Pancreas (tissue), 10 donors: ENCODE data around the gene CD99L2. TPM values are rescaled to one million over a fixed set of nuclear protein-coding genes. Genes with fewer than 3 reads are reported as not detected.

Experiments
- ATAC-seq, 4 donors: fragments of 200-7000 bp; cut with Tn5 transposase; one replicate each; pipeline versions ENCODE4 v1.8.0 to v1.9.1; 2020; ENCODE audit warnings: mild to moderate bottlenecking in 4 of 4, moderate library complexity in 4 of 4
- DNase-seq, 6 donors: peaks; one replicate each; pipeline ENCODE4 v3.0.0-alpha.2; 2020
- FAIRE-seq: peaks from 2 replicates; lab custom pipeline; 2012; peaks lifted over from hg19 to GRCh38; lab: Jason Lieb, UNC
- H3K27ac ChIP-seq, 4 donors: fragments of 200-600 bp; sonication (generic); 1 replicate in 3 of 4; 2 replicates in 1 of 4; pipeline versions ENCODE4 v1.5.0 to v1.8.0; 2020
- H3K27me3 ChIP-seq, 4 donors: fragments of 200-600 bp; one replicate each; pipeline ENCODE4 v1.8.0; 2021
- H3K36me3 ChIP-seq, 3 donors: fragments of 200-600 bp; sonication (generic) in 1 of 3; one replicate each; pipeline versions ENCODE4 v1.5.0 to v1.8.0; 2020 to 2021
- H3K4me1 ChIP-seq, 3 donors: fragments of 200-600 bp; one replicate each; pipeline ENCODE4 v1.8.0; 2021
- H3K4me3 ChIP-seq, 4 donors: fragments of 200-600 bp; sonication (generic) in 2 of 4; one replicate each; pipeline versions ENCODE4 v1.5.0 to v1.8.0; 2020 to 2021
- H3K9me3 ChIP-seq, 4 donors: fragments of 200-600 bp; one replicate each; pipeline ENCODE4 v1.8.0; 2021
- WGBS, 2 donors: extraction: QIAGEN DNeasy Blood & Tissue Kit; methylation state at CpG; one replicate each; pipeline ENCODE4 v1.1.7; 2013; 5-methylcytosine and 5-hydroxymethylcytosine counted together
- intact Hi-C, 3 donors: fragments of 100-400 bp; cut with DNase I; formaldehyde crosslinking; loops; one replicate each; pipeline versions ENCODE4 v1.11.1 to v1.14.2; 2022
- polyA plus RNA-seq, 2 donors: library from polyadenylated mRNA; stranded (reverse); fragments of 200-250 nt; gene quantifications; one replicate each; pipeline ENCODE4 v1.2.3, GENCODE V29; 2013
- total RNA-seq, 6 donors: library from RNA; stranded (reverse); fragmentation: NEBNext Ultra II Directional in 4 of 6; extraction: Animal tissue kit (Norgen Biotek cat#: 25700) in 4 of 6; gene quantifications; one replicate each; pipeline versions ENCODE4 v1.2.1 to v1.2.4, GENCODE V29; 2021 to 2023
- TF ChIP-seq, protein P1 (sequence below), 4 donors: fragments of 200-600 bp; sonication (generic) in 3 of 4; IDR thresholded peaks; one replicate each; pipeline versions ENCODE4 v1.5.0 to v1.8.0; 2021; ENCODE audit warnings: antibody characterized with exemption in 4 of 4
- donor health status: healthy with polysubstance abuse.
- donor health status: DM: no; HTN: no; CAD: no; lungs with moderate emphysema.
- donor health status: DM: no; HTN: no; CAD: no.
- donor health status: control.
- donor health status: control.
- donor health status: Bipolar disorder and iron deficiency.
- donor health status: DM: yes; HTN: yes; CAD: no.
- donor health status: DM: no; HTN: no; CAD: no.
- donor health status: DM: no; HTN: no; CAD: no.
- donor health status: DM: yes; HTN: yes; CAD: no.

CD99L2 gene
- total and polyA plus RNA-seq, 8 donors: 10.4 to 25.1 (median 16.2) TPM

DNA sequence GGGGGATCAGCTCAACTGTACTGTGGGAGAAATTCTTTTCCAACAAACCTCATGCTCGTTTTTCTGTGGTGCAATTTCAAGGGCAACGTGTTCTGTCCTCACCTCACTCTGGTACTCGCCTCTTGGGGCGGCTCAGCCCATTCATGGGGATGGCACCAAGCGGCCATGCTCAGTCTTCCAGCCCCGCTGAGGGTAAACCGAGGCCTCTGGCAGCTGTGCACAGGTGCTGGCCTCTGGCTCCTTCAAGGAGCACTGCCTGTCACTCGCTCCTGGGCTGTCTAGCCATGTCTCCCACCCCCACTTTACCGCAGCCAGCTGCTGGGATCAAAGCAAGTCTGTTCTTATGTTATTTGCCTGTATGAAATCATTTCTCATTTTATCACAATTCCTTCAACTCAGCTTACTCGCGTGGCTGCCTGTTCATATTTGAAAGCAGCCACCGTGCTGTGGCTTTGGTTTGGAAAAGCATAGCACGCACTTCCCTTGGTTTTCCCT lies 135.1 kb downstream of the CD99L2 start:
- TF ChIP-seq, protein P1, sequence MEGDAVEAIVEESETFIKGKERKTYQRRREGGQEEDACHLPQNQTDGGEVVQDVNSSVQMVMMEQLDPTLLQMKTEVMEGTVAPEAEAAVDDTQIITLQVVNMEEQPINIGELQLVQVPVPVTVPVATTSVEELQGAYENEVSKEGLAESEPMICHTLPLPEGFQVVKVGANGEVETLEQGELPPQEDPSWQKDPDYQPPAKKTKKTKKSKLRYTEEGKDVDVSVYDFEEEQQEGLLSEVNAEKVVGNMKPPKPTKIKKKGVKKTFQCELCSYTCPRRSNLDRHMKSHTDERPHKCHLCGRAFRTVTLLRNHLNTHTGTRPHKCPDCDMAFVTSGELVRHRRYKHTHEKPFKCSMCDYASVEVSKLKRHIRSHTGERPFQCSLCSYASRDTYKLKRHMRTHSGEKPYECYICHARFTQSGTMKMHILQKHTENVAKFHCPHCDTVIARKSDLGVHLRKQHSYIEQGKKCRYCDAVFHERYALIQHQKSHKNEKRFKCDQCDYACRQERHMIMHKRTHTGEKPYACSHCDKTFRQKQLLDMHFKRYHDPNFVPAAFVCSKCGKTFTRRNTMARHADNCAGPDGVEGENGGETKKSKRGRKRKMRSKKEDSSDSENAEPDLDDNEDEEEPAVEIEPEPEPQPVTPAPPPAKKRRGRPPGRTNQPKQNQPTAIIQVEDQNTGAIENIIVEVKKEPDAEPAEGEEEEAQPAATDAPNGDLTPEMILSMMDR (IDR thresholded peaks at IDR 0.05): no peak
- H3K27me3 ChIP-seq: no peaks in the 10 kb centered on the region
- no peak for FAIRE-seq
- no peaks in the 10 kb centered on the region for H3K36me3 ChIP-seq
- no peak for DNase-seq
- no peak overlapping the region for H3K4me3 ChIP-seq
- no peak for ATAC-seq
- intact Hi-C loops: loop anchor here in 1 of 3 donors (10.0 kb wide), 1 partner anchor 321 kb away; no protein-coding TSS in a partner anchor
- H3K4me1 ChIP-seq: no peaks in the 10 kb centered on the region
- WGBS, 2 donors: 74 to 83% methylated on average over 13 of the region's 13 CpGs
- H3K9me3 ChIP-seq: no peaks in the 10 kb centered on the region
- H3K27ac ChIP-seq: no peak overlapping the region

DNA sequence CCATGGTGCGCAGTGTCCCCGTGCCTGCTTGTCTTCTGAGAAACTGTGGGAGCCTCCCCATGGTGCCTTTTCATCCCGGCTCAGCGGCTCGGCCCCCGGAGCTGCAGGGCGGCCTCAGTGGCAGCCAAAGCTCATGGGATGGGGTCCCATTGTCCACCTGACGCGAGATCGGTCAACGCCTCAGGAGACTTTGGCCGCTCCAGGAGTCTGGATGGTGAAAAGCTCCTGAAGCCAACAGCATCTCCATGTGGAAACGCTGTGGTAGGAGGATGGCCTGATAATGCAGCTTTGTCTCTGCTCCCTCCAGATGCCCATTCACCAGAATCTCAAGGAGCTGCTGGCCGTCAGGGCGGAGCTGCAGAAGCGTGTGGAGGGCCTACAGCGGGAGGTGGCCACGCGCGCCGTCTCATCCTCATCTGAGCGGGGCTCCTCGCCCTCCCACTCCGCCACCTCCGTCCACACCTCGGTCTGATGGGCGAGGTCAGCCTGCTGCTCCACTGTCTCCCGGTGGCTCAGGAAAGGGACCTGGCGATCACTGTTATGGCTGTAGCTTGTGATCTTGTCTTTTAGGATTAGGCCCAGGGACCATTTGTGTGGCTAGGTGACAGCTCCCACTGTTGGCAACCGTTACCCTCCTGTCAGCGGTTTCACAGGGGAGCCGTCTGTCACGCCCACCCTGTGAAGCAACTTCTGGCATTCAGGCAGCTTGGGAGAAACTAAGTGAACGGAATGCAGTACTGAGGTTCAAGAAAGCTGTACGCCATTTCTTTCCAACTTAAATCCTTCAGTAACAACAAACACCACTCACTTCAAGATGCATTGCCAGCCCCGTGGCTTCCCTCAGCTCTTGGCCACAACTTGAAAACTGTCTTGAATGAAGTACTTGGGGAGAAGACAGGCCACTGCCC lies 136.0 kb downstream of the CD99L2 start:
- FAIRE-seq: no peak
- H3K27ac ChIP-seq: no peak overlapping the region
- DNase-seq: no peak
- TF ChIP-seq, protein P1 (IDR thresholded peaks at IDR 0.05): no peak
- intact Hi-C loops: loop anchor here in 1 of 3 donors (10.0 kb wide), 1 partner anchor 322 kb away; no protein-coding TSS in a partner anchor
- H3K9me3 ChIP-seq: no peaks in the 10 kb centered on the region
- 87 to 92% methylated on average over 36 of the region's 36 CpGs for WGBS, 2 donors
- no peaks in the 10 kb centered on the region for H3K27me3 ChIP-seq
- ATAC-seq: no peak
- no peaks in the 10 kb centered on the region for H3K4me1 ChIP-seq
- no peaks in the 10 kb centered on the region for H3K36me3 ChIP-seq
- no peak overlapping the region for H3K4me3 ChIP-seq

DNA sequence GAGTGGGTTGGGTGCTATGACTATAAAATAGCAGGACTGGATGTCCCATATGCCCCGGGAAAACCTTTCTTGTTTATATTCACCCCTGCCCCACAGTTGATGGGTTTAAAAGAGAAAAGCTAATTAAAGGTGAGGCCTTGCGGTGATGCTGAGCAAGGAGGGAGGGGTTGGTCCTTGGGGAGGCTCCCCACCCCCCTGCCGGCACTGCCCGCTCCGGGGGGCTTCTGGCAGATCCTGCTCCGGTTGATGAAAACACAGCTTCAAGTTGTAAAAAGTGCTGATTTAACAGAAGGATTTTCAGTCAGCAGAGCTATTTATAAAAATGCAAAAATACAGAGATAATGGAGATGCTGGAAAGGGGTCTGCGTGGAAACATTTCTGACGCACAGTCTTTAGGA lies 136.7 kb downstream of the CD99L2 start:
- Histone ChIP-seq H3K4me1 (no peaks in the 10 kb centered on the region), H3K27me3 (no peaks in the 10 kb centered on the region), H3K4me3 (no peak overlapping the region), H3K27ac (no peak overlapping the region), H3K36me3 (no peaks in the 10 kb centered on the region), H3K9me3 (no peaks in the 10 kb centered on the region)
- DNase-seq (no peak), FAIRE-seq (no peak), ATAC-seq (no peak)
- WGBS, 2 donors: 84 to 91% methylated on average over 8 of the region's 8 CpGs
- intact Hi-C loops: loop anchor here in 1 of 3 donors (10.0 kb wide), 1 partner anchor 323 kb away; no protein-coding TSS in a partner anchor
- TF ChIP-seq, protein P1 (IDR thresholded peaks at IDR 0.05): no peak

DNA sequence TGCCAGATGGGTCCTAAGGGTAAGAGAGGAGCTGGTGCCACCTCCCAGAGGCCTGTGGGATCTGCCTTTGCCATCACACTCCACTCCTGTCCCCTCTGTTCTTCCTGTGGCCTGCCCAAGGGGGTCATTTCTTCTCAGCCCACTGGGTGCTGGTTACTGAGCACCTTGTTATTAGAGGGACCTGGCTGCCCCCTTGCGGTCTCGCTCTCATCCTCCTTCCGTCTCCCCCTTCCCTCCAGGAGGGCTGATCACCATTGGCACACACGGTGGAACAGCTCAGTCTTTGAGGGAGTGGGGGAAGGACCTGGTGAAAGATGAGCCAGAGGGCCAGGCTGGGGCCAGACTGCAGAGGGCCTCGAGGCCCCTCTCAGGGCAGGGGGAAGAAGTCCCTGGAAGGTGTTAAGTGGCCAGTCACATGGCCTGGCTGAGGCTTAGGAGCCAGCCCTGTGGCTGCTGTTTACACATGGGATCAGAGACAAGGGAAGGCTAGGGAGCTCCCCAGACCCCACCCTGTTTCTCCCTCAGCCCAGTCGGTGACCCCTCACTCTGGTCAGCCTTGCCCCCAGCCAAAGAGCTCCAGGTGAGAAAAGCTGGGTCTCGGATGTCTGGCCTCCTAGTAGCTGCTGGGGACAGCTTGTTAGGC lies 137.2 kb downstream of the CD99L2 start:
- H3K36me3 ChIP-seq: no peaks in the 10 kb centered on the region
- TF ChIP-seq, protein P1 (IDR thresholded peaks at IDR 0.05): no peak
- no peak overlapping the region for H3K27ac ChIP-seq
- FAIRE-seq (no peak), ATAC-seq (no peak), DNase-seq (no peak)
- no peaks in the 10 kb centered on the region for H3K4me1 ChIP-seq
- H3K9me3 ChIP-seq: no peaks in the 10 kb centered on the region
- intact Hi-C loops: loop anchor here in 1 of 3 donors (10.0 kb wide), 1 partner anchor 324 kb away; no protein-coding TSS in a partner anchor
- WGBS, 2 donors: 60 to 74% methylated on average over 7 of the region's 7 CpGs
- no peak overlapping the region for H3K4me3 ChIP-seq
- H3K27me3 ChIP-seq: no peaks in the 10 kb centered on the region
